GM12891 (cell line): Measurements from ENCODE around the gene C14orf93.

Experiments
- PAX5 ChIP-seq: IDR thresholded peaks from 2 replicates; pipeline ENCODE4 v1.6.1; 2011; ENCODE audit warnings: low read length, moderate library complexity, mild to moderate bottlenecking; ENCODE audit not compliant: insufficient read depth, severe bottlenecking
- POLR2A ChIP-seq: IDR thresholded peaks from 2 replicates; pipeline ENCODE4 v1.6.1; 2011; ENCODE audit warnings: low read depth, low read length, control low read depth
- POLR2AphosphoS5 ChIP-seq: IDR thresholded peaks from 2 replicates; pipeline ENCODE4 v1.6.1; 2011; ENCODE audit warnings: low read depth, low read length, control low read depth
- SPI1 ChIP-seq: IDR thresholded peaks from 2 replicates; pipeline ENCODE4 v1.6.1; 2011; ENCODE audit warnings: low read depth, low read length, control low read depth
- TAF1 ChIP-seq: IDR thresholded peaks from 2 replicates; pipeline ENCODE4 v1.6.1; 2011; ENCODE audit warnings: low read depth, low read length, control low read depth

GRCh38 chr14:22995889-22996625, 13.9 kb downstream of the C14orf93 start:
- no peak for TF ChIP-seq TAF1
- TF ChIP-seq POLR2A, result no peak
- TF ChIP-seq POLR2AphosphoS5, result no peak
- TF ChIP-seq PAX5, result no peak
- no peak for TF ChIP-seq SPI1
